ENCODE results near the gene CEP41. TPM values are rescaled to one million over a fixed set of nuclear protein-coding genes. Genes with fewer than 3 reads are reported as not detected.

The CEP41 gene
- total RNA-seq, 4 donors from 2014 or later: 3.1 to 10.7 (median 7.9) TPM

- H3K9me3 ChIP-seq: no peaks in the 10 kb centered on the region
- DNase-seq: no peak
- H3K36me3 ChIP-seq: no peaks in the 10 kb centered on the region
- TF ChIP-seq CTCF (IDR thresholded peaks at IDR 0.05) (no peak), POLR2A (IDR thresholded peaks at IDR 0.05) (no peak)
- 88 to 97% methylated on average over 1 of the region's 1 CpG for WGBS, 2 donors
- no peaks in the 10 kb centered on the region for H3K27me3 ChIP-seq
- no peaks in the 10 kb centered on the region for H3K4me1 ChIP-seq
- intact Hi-C loops (cut with DNase I): loop anchor here (10.0 kb wide), 1 partner anchor 205 kb away; no protein-coding TSS in a partner anchor
- H3K4me3 ChIP-seq (replicated peaks in 1 of 3): no peak overlapping the region
- no peak overlapping the region for H3K27ac ChIP-seq
Observed at GRCh38 chr7:130479716-130480400, 39.0 kb upstream of the CEP41 start.

- H3K27me3 ChIP-seq: no peaks in the 10 kb centered on the region
- no peaks in the 10 kb centered on the region for H3K36me3 ChIP-seq
- no peak overlapping the region for H3K27ac ChIP-seq
- no peak for DNase-seq
- 78 to 89% methylated on average over 3 of the region's 3 CpGs for WGBS, 2 donors
- TF ChIP-seq POLR2A (IDR thresholded peaks at IDR 0.05): no peak
- TF ChIP-seq CTCF (IDR thresholded peaks at IDR 0.05): no peak
- H3K4me3 ChIP-seq (replicated peaks in 1 of 3): no peak overlapping the region
- no peaks in the 10 kb centered on the region for H3K9me3 ChIP-seq
- intact Hi-C loops (cut with DNase I): no loop called here
- H3K4me1 ChIP-seq: no peaks in the 10 kb centered on the region
Observed at GRCh38 chr7:130478991-130479390, 38.2 kb upstream of the CEP41 start.

- H3K4me1 ChIP-seq: no peaks in the 10 kb centered on the region
Observed at GRCh38 chr7:130476297-130477150, 35.7 kb upstream of the CEP41 start.

GRCh38 chr7:130475776-130476175 is 35.0 kb upstream of the CEP41 start:
- intact Hi-C loops (cut with DNase I): no loop called here
- Histone ChIP-seq H3K27me3 (no peaks in the 10 kb centered on the region), H3K9me3 (no peaks in the 10 kb centered on the region), H3K36me3 (no peaks in the 10 kb centered on the region), H3K4me3 (replicated peaks in 1 of 3) (no peak overlapping the region), H3K27ac (no peak overlapping the region), H3K4me1 (no peaks in the 10 kb centered on the region)
- 61 to 69% methylated on average over 7 of the region's 7 CpGs for WGBS, 2 donors
- no peak for DNase-seq
- TF ChIP-seq CTCF (IDR thresholded peaks at IDR 0.05) (no peak), POLR2A (IDR thresholded peaks at IDR 0.05) (no peak)

More at GRCh38 chr7:130476297-130477150, 35.7 kb upstream of the CEP41 start:
- Histone ChIP-seq H3K9me3 (no peaks in the 10 kb centered on the region), H3K4me3 (replicated peaks in 1 of 3) (no peak overlapping the region), H3K36me3 (no peaks in the 10 kb centered on the region), H3K27ac (no peak overlapping the region), H3K27me3 (no peaks in the 10 kb centered on the region)
- intact Hi-C loops (cut with DNase I): no loop called here
- TF ChIP-seq CTCF (IDR thresholded peaks at IDR 0.05) (no peak), POLR2A (IDR thresholded peaks at IDR 0.05) (no peak)
- WGBS, 2 donors: 76 to 88% methylated on average over 9 of the region's 9 CpGs
- DNase-seq: no peak

GRCh38 chr7:130473876-130474275 is 33.1 kb upstream of the CEP41 start:
- no peaks in the 10 kb centered on the region for H3K9me3 ChIP-seq
- H3K27me3 ChIP-seq: no peaks in the 10 kb centered on the region
- intact Hi-C loops (cut with DNase I): no loop called here
- 77 to 81% methylated on average over 4 of the region's 4 CpGs for WGBS, 2 donors
- H3K4me3 ChIP-seq (replicated peaks in 1 of 3): no peak overlapping the region
- DNase-seq: no peak
- H3K27ac ChIP-seq: no peak overlapping the region
- no peaks in the 10 kb centered on the region for H3K36me3 ChIP-seq
- no peaks in the 10 kb centered on the region for H3K4me1 ChIP-seq
- TF ChIP-seq CTCF (IDR thresholded peaks at IDR 0.05) (no peak), POLR2A (IDR thresholded peaks at IDR 0.05) (no peak)
